Liver (tissue), 9 donors: ENCODE data around the gene RAP1GAP2. TPM values are rescaled to one million over a fixed set of nuclear protein-coding genes. Genes with fewer than 3 reads are reported as not detected.

Experiments used
- DNase-seq: peaks from one replicate; pipeline ENCODE4 v3.0.0-alpha.2; 2017; ENCODE audit warnings: low spot score
- H3K27ac ChIP-seq, 2 donors: one replicate each; pipeline ENCODE4 v1.7.0; 2013; ENCODE audit warnings: inconsistent platforms in 2 of 2, low read length in 2 of 2, control low read depth in 1 of 2, low read depth in 1 of 2, mild to moderate bottlenecking in 1 of 2
- H3K27me3 ChIP-seq, 4 donors: one replicate each; pipeline versions ENCODE4 v1.6.1 to v1.7.0; 2013; ENCODE audit warnings: low read length in 3 of 4, inconsistent platforms in 1 of 4, mild to moderate bottlenecking in 1 of 4, moderate library complexity in 1 of 4; ENCODE audit not compliant: control insufficient read depth in 4 of 4, insufficient read depth in 4 of 4
- H3K36me3 ChIP-seq, 4 donors: one replicate each; pipeline versions ENCODE4 v1.6.1 to v1.7.0; 2013; ENCODE audit warnings: low read length in 3 of 4, mild to moderate bottlenecking in 3 of 4, low read depth in 1 of 4, moderate library complexity in 1 of 4; ENCODE audit not compliant: control insufficient read depth in 4 of 4, insufficient read depth in 3 of 4
- H3K4me1 ChIP-seq, 4 donors: one replicate each; pipeline versions ENCODE4 v1.6.1 to v1.7.0; 2013; ENCODE audit warnings: low read length in 3 of 4, mild to moderate bottlenecking in 3 of 4, moderate library complexity in 1 of 4; ENCODE audit not compliant: control insufficient read depth in 4 of 4, insufficient read depth in 4 of 4
- H3K4me3 ChIP-seq, 3 donors: one replicate each; pipeline versions ENCODE4 v1.6.1 to v1.7.0; 2013; ENCODE audit warnings: low read length in 3 of 3, control low read depth in 1 of 3, low read depth in 1 of 3, mild to moderate bottlenecking in 1 of 3
- H3K9ac ChIP-seq, 2 donors: one replicate each; pipeline ENCODE4 v1.7.0; 2013; ENCODE audit warnings: low read length in 2 of 2, mild to moderate bottlenecking in 2 of 2, moderate library complexity in 2 of 2, control low read depth in 1 of 2, low read depth in 1 of 2
- H3K9me3 ChIP-seq, 4 donors: one replicate each; pipeline versions ENCODE4 v1.6.1 to v1.7.0; 2013; ENCODE audit warnings: low read length in 3 of 4; ENCODE audit not compliant: control insufficient read depth in 4 of 4
- ATF3 ChIP-seq: IDR thresholded peaks from 2 replicates; pipeline ENCODE4 v1.6.1; 2016; ENCODE audit warnings: antibody characterized with exemption
- FOXA2 ChIP-seq: IDR thresholded peaks from 2 replicates; pipeline ENCODE4 v1.6.1; 2016; ENCODE audit warnings: antibody characterized with exemption
- GABPA ChIP-seq, 2 donors: IDR thresholded peaks in 1 of 2; conservative IDR thresholded peaks in 1 of 2; 2 replicates each; pipeline ENCODE4 v1.6.1; 2016; ENCODE audit warnings: antibody characterized with exemption in 2 of 2, mild to moderate bottlenecking in 1 of 2, moderate library complexity in 1 of 2
- HNF4G ChIP-seq: IDR thresholded peaks from 2 replicates; pipeline ENCODE4 v1.6.1; 2016; ENCODE audit warnings: antibody characterized with exemption
- JUND ChIP-seq, 2 donors: IDR thresholded peaks; 2 replicates each; pipeline ENCODE4 v1.6.1; 2016; ENCODE audit warnings: antibody characterized with exemption in 2 of 2
- REST ChIP-seq: IDR thresholded peaks from 2 replicates; pipeline ENCODE4 v1.6.1; 2016; ENCODE audit warnings: antibody characterized with exemption, mild to moderate bottlenecking
- RXRA ChIP-seq, 2 donors: IDR thresholded peaks; 2 replicates each; pipeline ENCODE4 v1.6.1; 2017 to 2018; ENCODE audit warnings: antibody characterized with exemption in 2 of 2, mild to moderate bottlenecking in 1 of 2
- SP1 ChIP-seq: IDR thresholded peaks from 2 replicates; pipeline ENCODE4 v1.6.1; 2018; ENCODE audit warnings: antibody characterized with exemption, mild to moderate bottlenecking
- TAF1 ChIP-seq: conservative IDR thresholded peaks from 2 replicates; pipeline ENCODE4 v1.6.1; 2016; ENCODE audit warnings: antibody characterized with exemption, mild to moderate bottlenecking
- YY1 ChIP-seq: IDR thresholded peaks from 2 replicates; pipeline ENCODE4 v1.6.1; 2016; ENCODE audit warnings: antibody characterized with exemption, mild to moderate bottlenecking
- ZBTB33 ChIP-seq: IDR thresholded peaks from 2 replicates; pipeline ENCODE4 v1.6.1; 2016; ENCODE audit warnings: antibody characterized with exemption
- WGBS: extraction: QIAGEN DNeasy Blood & Tissue Kit; methylation state at CpG from one replicate; pipeline ENCODE4 v1.1.7; 2013; 5-methylcytosine and 5-hydroxymethylcytosine counted together
- polyA plus RNA-seq, 2 donors: library from polyadenylated mRNA; stranded (reverse) in 1 of 2; unstranded in 1 of 2; fragments of 200-250 nt in 1 of 2; fragments of >200 nt in 1 of 2; fragmentation: Nextera tagmentation in 1 of 2; extraction: Ambion mirVana in 1 of 2; gene quantifications; one replicate each; pipeline versions ENCODE4 v1.2.1 to v1.2.3, GENCODE V29; 2013 to 2015
- total RNA-seq, 2 donors: library from RNA; depleted of rRNA; stranded (reverse); fragments of >200 nt; gene quantifications; one replicate each; pipeline ENCODE4 v1.2.3, GENCODE V29; 2014
- TF ChIP-seq, protein P1 (sequence below): fragments of 150-350 bp; IDR thresholded peaks from 2 replicates; pipeline ENCODE4 v1.5.1; 2017; ENCODE audit warnings: improper control_type of control experiment, low read depth, low read length; ENCODE audit not compliant: missing input control
- TF ChIP-seq, protein P2 (sequence below): IDR thresholded peaks from 2 replicates; pipeline ENCODE4 v1.6.1; 2016; ENCODE audit warnings: antibody characterized with exemption
- donor health status: healthy.
- donor health status: healthy.
- donor health status: healthy.
- donor health status: healthy.
- donor health status: healthy.

Gene RAP1GAP2
- total and polyA plus RNA-seq, 4 donors = 0.56 to 1.7 (median 1.1) TPM

GRCh38 chr17:2854143-2855055 lies 58.2 kb downstream of the RAP1GAP2 start (continued):
- TF ChIP-seq REST = no peak
- TF ChIP-seq, protein P1, sequence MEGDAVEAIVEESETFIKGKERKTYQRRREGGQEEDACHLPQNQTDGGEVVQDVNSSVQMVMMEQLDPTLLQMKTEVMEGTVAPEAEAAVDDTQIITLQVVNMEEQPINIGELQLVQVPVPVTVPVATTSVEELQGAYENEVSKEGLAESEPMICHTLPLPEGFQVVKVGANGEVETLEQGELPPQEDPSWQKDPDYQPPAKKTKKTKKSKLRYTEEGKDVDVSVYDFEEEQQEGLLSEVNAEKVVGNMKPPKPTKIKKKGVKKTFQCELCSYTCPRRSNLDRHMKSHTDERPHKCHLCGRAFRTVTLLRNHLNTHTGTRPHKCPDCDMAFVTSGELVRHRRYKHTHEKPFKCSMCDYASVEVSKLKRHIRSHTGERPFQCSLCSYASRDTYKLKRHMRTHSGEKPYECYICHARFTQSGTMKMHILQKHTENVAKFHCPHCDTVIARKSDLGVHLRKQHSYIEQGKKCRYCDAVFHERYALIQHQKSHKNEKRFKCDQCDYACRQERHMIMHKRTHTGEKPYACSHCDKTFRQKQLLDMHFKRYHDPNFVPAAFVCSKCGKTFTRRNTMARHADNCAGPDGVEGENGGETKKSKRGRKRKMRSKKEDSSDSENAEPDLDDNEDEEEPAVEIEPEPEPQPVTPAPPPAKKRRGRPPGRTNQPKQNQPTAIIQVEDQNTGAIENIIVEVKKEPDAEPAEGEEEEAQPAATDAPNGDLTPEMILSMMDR = no peak

- DNase-seq = no peak
- Histone ChIP-seq H3K27ac (no peak overlapping the region), H3K4me1 (peaks cover 4 to 13% (median 10%) of the 10 kb centered on the region in 4 donors), H3K4me3 (no peak overlapping the region), H3K27me3 (peaks cover 0 to 15% (median 4%) of the 10 kb centered on the region in 4 donors), H3K36me3 (no peaks in the 10 kb centered on the region), H3K9ac (no peak overlapping the region), H3K9me3 (no peaks in the 10 kb centered on the region)
- WGBS = 66% methylated on average over 8 of the region's 8 CpGs
- TF ChIP-seq, protein P2, sequence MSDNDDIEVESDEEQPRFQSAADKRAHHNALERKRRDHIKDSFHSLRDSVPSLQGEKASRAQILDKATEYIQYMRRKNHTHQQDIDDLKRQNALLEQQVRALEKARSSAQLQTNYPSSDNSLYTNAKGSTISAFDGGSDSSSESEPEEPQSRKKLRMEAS = no peak
- TF ChIP-seq TAF1 (no peak), HNF4G (no peak), GABPA (IDR thresholded peaks at IDR 0.05 in 1 of 2, conservative IDR thresholded peaks at IDR 0.05 in 1 of 2) (no peak), FOXA2 (no peak), SP1 (no peak), RXRA (IDR thresholded peaks at IDR 0.05) (no peak), YY1 (no peak), REST (no peak), JUND (IDR thresholded peaks at IDR 0.05) (no peak), ATF3 (no peak), ZBTB33 (no peak)
- TF ChIP-seq, protein P1 = no peak
Observed at GRCh38 chr17:2855063-2855600, 58.9 kb downstream of the RAP1GAP2 start.
